H1 (cell line): ENCODE results near the gene CANT1. TPM values are rescaled to one million over a fixed set of nuclear protein-coding genes. Genes with fewer than 3 reads are reported as not detected.

Experiments
- BCL11A ChIP-seq, 2 experiments: IDR thresholded peaks; one replicate each; pipeline ENCODE4 v1.6.1; 2011; ENCODE audit warnings: low read depth in 2 of 2, low read length in 2 of 2, mild to moderate bottlenecking in 2 of 2
- KDM4A ChIP-seq: IDR thresholded peaks from one replicate; pipeline ENCODE4 v1.7.1; 2012; ENCODE audit warnings: low read depth, mild to moderate bottlenecking, moderate library complexity, low read length, inconsistent platforms; ENCODE audit not compliant: severe bottlenecking
- MAFK ChIP-seq: IDR thresholded peaks from 2 replicates; pipeline ENCODE4 v1.6.1; 2012; ENCODE audit warnings: low read depth, mild to moderate bottlenecking, improper control_type of control experiment, low read length
- POLR2AphosphoS5 ChIP-seq: IDR thresholded peaks from 2 replicates; pipeline ENCODE4 v1.6.1; 2011; ENCODE audit warnings: low read depth, low read length
- SAP30 ChIP-seq: fragments of 300-600 bp; sonication (generic); IDR thresholded peaks from 2 replicates; pipeline ENCODE4 v1.7.1; 2012; ENCODE audit warnings: low read length, moderate library complexity, mild to moderate bottlenecking, inconsistent platforms; ENCODE audit not compliant: insufficient read depth, insufficient replicate concordance
- TBP ChIP-seq: IDR thresholded peaks from 2 replicates; pipeline ENCODE4 v1.6.1; 2011; ENCODE audit warnings: low read depth, low read length, improper control_type of control experiment
- polyA plus RNA-seq, 7 experiments: library from polyadenylated mRNA; depleted of rRNA in 3 of 7; stranded (reverse) in 5 of 7; unstranded in 2 of 7; fragments of >200 nt in 5 of 7; fragments of 200-250 nt in 2 of 7; gene quantifications; 1 replicate in 5 of 7; 2 replicates in 1 of 7; 4 replicates in 1 of 7; pipeline versions ENCODE4 v1.2.1 to v1.2.3, GENCODE V29; 2011 to 2013; ENCODE audit warnings: missing spikeins in 2 of 7, mixed read lengths in 2 of 7
- total RNA-seq: library from RNA; stranded (reverse); fragmentation: NEBNext Ultra II Directional; extraction: Animal tissue kit (Norgen Biotek cat#: 25700); gene quantifications from 2 replicates; pipeline ENCODE4 v1.2.1, GENCODE V29; 2021
- TF ChIP-seq, protein P1 (sequence below): fragments of 300-600 bp; sonication (generic); IDR thresholded peaks from 2 replicates; pipeline ENCODE4 v1.7.1; 2012; ENCODE audit warnings: low read length, moderate library complexity, mild to moderate bottlenecking, inconsistent platforms; ENCODE audit not compliant: insufficient replicate concordance

The CANT1 gene
- total and polyA plus RNA-seq, 2 of the 8 experiments (the other 6 are each of a cell fraction or from before 2014, with no cell fraction given): 23.0 to 32.6 TPM

DNA sequence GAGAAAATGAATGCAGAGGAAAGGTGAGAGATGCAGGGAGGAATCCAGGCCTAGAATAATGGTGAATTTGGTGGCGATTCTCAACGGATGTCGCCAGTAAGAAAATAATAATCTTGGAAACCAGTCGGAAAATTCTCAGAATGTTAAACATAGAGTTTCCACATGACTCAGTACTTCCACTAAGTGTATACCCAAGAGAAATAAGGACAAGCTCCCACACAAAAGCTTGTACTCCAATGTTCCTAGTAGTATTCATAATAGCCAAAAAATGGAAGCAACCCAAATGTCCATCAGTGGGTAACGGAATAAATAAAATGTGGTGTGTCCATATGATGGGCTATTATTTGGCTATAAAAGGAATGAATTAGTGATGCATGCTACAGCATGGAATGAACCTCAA lies 45.6 kb upstream of the CANT1 start (continued):
- TF ChIP-seq, protein P1, sequence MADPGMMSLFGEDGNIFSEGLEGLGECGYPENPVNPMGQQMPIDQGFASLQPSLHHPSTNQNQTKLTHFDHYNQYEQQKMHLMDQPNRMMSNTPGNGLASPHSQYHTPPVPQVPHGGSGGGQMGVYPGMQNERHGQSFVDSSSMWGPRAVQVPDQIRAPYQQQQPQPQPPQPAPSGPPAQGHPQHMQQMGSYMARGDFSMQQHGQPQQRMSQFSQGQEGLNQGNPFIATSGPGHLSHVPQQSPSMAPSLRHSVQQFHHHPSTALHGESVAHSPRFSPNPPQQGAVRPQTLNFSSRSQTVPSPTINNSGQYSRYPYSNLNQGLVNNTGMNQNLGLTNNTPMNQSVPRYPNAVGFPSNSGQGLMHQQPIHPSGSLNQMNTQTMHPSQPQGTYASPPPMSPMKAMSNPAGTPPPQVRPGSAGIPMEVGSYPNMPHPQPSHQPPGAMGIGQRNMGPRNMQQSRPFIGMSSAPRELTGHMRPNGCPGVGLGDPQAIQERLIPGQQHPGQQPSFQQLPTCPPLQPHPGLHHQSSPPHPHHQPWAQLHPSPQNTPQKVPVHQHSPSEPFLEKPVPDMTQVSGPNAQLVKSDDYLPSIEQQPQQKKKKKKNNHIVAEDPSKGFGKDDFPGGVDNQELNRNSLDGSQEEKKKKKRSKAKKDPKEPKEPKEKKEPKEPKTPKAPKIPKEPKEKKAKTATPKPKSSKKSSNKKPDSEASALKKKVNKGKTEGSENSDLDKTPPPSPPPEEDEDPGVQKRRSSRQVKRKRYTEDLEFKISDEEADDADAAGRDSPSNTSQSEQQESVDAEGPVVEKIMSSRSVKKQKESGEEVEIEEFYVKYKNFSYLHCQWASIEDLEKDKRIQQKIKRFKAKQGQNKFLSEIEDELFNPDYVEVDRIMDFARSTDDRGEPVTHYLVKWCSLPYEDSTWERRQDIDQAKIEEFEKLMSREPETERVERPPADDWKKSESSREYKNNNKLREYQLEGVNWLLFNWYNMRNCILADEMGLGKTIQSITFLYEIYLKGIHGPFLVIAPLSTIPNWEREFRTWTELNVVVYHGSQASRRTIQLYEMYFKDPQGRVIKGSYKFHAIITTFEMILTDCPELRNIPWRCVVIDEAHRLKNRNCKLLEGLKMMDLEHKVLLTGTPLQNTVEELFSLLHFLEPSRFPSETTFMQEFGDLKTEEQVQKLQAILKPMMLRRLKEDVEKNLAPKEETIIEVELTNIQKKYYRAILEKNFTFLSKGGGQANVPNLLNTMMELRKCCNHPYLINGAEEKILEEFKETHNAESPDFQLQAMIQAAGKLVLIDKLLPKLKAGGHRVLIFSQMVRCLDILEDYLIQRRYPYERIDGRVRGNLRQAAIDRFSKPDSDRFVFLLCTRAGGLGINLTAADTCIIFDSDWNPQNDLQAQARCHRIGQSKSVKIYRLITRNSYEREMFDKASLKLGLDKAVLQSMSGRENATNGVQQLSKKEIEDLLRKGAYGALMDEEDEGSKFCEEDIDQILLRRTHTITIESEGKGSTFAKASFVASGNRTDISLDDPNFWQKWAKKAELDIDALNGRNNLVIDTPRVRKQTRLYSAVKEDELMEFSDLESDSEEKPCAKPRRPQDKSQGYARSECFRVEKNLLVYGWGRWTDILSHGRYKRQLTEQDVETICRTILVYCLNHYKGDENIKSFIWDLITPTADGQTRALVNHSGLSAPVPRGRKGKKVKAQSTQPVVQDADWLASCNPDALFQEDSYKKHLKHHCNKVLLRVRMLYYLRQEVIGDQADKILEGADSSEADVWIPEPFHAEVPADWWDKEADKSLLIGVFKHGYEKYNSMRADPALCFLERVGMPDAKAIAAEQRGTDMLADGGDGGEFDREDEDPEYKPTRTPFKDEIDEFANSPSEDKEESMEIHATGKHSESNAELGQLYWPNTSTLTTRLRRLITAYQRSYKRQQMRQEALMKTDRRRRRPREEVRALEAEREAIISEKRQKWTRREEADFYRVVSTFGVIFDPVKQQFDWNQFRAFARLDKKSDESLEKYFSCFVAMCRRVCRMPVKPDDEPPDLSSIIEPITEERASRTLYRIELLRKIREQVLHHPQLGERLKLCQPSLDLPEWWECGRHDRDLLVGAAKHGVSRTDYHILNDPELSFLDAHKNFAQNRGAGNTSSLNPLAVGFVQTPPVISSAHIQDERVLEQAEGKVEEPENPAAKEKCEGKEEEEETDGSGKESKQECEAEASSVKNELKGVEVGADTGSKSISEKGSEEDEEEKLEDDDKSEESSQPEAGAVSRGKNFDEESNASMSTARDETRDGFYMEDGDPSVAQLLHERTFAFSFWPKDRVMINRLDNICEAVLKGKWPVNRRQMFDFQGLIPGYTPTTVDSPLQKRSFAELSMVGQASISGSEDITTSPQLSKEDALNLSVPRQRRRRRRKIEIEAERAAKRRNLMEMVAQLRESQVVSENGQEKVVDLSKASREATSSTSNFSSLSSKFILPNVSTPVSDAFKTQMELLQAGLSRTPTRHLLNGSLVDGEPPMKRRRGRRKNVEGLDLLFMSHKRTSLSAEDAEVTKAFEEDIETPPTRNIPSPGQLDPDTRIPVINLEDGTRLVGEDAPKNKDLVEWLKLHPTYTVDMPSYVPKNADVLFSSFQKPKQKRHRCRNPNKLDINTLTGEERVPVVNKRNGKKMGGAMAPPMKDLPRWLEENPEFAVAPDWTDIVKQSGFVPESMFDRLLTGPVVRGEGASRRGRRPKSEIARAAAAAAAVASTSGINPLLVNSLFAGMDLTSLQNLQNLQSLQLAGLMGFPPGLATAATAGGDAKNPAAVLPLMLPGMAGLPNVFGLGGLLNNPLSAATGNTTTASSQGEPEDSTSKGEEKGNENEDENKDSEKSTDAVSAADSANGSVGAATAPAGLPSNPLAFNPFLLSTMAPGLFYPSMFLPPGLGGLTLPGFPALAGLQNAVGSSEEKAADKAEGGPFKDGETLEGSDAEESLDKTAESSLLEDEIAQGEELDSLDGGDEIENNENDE: no peak
- TF ChIP-seq POLR2AphosphoS5 (no peak), SAP30 (no peak), KDM4A (no peak), MAFK (no peak), TBP (no peak), BCL11A (IDR thresholded peaks at IDR 0.05; ENCODE audit: low read depth in 2 of 2, low read length in 2 of 2) (no peak)
- TF ChIP-seq, all 59 proteins: peak for 0
